GM12878 (cell line): Measurements from ENCODE around the gene RNF11.

Experiments
- CHD2 ChIP-seq: IDR thresholded peaks from 2 replicates; pipeline ENCODE4 v1.6.1; 2011; ENCODE audit warnings: low read depth, low read length, improper control_type of control experiment, borderline replicate concordance
- EZH2 ChIP-seq: IDR thresholded peaks from 2 replicates; pipeline ENCODE4 v1.6.1; 2012; ENCODE audit warnings: low read depth, mild to moderate bottlenecking, control low read depth, inconsistent platforms, low read length, borderline replicate concordance; ENCODE audit not compliant: control insufficient read depth
- IRF4 ChIP-seq: IDR thresholded peaks from 2 replicates; pipeline ENCODE4 v1.6.1; 2011; ENCODE audit warnings: low read depth, low read length
- NFXL1 ChIP-seq: fragments of 450-650 bp; IDR thresholded peaks from 2 replicates; pipeline ENCODE4 v1.6.1; 2017; ENCODE audit warnings: antibody characterized with exemption, mild to moderate bottlenecking, borderline replicate concordance
- NR2C2 ChIP-seq: IDR thresholded peaks from 2 replicates; pipeline ENCODE4 v1.6.1; 2011; ENCODE audit warnings: borderline replicate concordance, low read depth; ENCODE audit not compliant: control insufficient read depth, insufficient read length
- ZNF274 ChIP-seq: IDR thresholded peaks from one replicate; pipeline ENCODE4 v1.8.0; 2011; ENCODE audit not compliant: insufficient read length, insufficient read depth
- TF ChIP-seq, protein P1 (sequence below): IDR thresholded peaks from 2 replicates; pipeline ENCODE4 v1.6.1; 2011; ENCODE audit warnings: low read depth, low read length, improper control_type of control experiment, borderline replicate concordance
- TF ChIP-seq, protein P2 (sequence below), 3 experiments: IDR thresholded peaks in 2 of 3; conservative IDR thresholded peaks in 1 of 3; 2 replicates each; pipeline ENCODE4 v1.5.1; 2011; ENCODE audit warnings: low read depth in 3 of 3, low read length in 3 of 3, mild to moderate bottlenecking in 3 of 3, control low read depth in 2 of 3, moderate library complexity in 2 of 3, inconsistent platforms in 1 of 3, mixed read lengths in 1 of 3; ENCODE audit not compliant: control insufficient read depth in 2 of 3, insufficient read depth in 1 of 3; ENCODE audit errors: extremely low read depth in 1 of 3

DNA sequence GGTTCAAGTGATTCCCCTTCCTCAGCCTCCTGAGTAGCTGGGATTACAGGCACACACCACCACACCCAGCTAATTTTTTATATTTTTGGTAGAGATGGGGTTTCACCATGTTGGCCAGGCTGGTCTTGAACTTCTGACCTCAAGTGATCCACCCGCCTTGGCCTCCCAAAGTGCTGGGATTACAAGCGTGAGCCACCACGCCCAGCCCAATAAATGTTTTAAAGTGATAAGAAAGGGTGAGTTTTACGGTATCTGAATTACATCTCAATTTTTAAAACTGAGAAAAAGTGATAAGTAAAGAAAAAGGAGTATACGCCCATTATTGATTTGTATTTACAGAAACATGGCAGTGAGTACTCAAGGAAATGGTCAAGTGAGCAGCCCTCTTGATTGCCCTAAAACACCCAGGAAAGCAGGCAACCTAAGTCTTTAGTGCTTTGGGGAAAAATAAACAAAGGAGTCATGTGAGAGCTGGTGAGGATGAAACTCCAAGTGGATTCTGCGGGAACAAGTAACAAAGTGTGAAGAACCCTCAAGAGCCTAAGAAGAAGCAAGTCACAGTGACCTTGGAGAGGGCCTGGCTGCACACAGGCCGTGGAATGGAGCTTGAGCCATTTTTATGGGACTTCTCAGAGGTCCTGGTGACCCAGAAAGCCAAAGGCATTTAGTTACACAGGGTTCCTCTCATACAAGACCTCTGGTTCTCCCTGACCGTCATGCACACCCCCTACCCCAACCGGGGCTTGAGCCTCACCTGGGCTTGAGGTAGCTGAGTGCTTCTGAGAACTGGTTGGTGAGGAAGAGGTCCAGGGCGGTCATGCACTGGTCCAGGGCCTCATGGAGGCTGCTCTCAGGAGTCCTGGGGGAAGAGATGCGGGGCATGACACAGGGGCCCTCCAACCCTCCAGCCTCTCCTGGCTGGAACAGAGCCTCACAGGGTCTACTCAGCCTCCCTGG, 85.2 kb downstream of the RNF11 start:
- no peak for TF ChIP-seq IRF4
- TF ChIP-seq ZNF274 = no peak
- TF ChIP-seq, protein P1, sequence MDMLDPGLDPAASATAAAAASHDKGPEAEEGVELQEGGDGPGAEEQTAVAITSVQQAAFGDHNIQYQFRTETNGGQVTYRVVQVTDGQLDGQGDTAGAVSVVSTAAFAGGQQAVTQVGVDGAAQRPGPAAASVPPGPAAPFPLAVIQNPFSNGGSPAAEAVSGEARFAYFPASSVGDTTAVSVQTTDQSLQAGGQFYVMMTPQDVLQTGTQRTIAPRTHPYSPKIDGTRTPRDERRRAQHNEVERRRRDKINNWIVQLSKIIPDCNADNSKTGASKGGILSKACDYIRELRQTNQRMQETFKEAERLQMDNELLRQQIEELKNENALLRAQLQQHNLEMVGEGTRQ = no peak
- TF ChIP-seq, protein P2, sequence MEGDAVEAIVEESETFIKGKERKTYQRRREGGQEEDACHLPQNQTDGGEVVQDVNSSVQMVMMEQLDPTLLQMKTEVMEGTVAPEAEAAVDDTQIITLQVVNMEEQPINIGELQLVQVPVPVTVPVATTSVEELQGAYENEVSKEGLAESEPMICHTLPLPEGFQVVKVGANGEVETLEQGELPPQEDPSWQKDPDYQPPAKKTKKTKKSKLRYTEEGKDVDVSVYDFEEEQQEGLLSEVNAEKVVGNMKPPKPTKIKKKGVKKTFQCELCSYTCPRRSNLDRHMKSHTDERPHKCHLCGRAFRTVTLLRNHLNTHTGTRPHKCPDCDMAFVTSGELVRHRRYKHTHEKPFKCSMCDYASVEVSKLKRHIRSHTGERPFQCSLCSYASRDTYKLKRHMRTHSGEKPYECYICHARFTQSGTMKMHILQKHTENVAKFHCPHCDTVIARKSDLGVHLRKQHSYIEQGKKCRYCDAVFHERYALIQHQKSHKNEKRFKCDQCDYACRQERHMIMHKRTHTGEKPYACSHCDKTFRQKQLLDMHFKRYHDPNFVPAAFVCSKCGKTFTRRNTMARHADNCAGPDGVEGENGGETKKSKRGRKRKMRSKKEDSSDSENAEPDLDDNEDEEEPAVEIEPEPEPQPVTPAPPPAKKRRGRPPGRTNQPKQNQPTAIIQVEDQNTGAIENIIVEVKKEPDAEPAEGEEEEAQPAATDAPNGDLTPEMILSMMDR (IDR thresholded peaks at IDR 0.05 in 2 of 3, conservative IDR thresholded peaks at IDR 0.05 in 1 of 3; ENCODE audit: control insufficient read depth in 2 of 3, extremely low read depth in 1 of 3, insufficient read depth in 1 of 3, low read depth in 3 of 3, low read length in 3 of 3) = no peak
- no peak for TF ChIP-seq NR2C2
- no peak for TF ChIP-seq NFXL1
- no peak for TF ChIP-seq CHD2
- no peak for TF ChIP-seq EZH2
